Kidney epithelial cell (primary cell): ENCODE results near the gene SRGAP2B. TPM values are rescaled to one million over a fixed set of nuclear protein-coding genes. Genes with fewer than 3 reads are reported as not detected.
"Not testable (repeated sequence)": the region's sequence is repeated elsewhere in the genome, so short reads cannot be mapped to it uniquely, and the experiment has no call there.

Experiments
- DNase-seq: peaks from one replicate; pipeline ENCODE4 v3.0.0-alpha.2; 2010; ENCODE audit warnings: low read depth
- H3K27me3 ChIP-seq: 2 replicates; pipeline ENCODE4 v1.6.0; 2011; ENCODE audit warnings: low read length; ENCODE audit not compliant: control insufficient read depth, insufficient read depth
- H3K36me3 ChIP-seq: 2 replicates; pipeline ENCODE4 v1.5.1; 2011; ENCODE audit warnings: low read length; ENCODE audit not compliant: control insufficient read depth, insufficient read depth
- H3K4me3 ChIP-seq: 2 replicates; pipeline ENCODE4 v1.5.1; 2011; ENCODE audit warnings: low read depth, mild to moderate bottlenecking, control low read depth, low read length
- total RNA-seq: library from RNA; depleted of rRNA; stranded (reverse); fragments of >200 nt; gene quantifications from 2 replicates; pipeline ENCODE4 v1.2.3, GENCODE V29; 2015

The SRGAP2B gene
- total RNA-seq, 1 donor from 2014 or later: 11.4 TPM

GRCh38 chr1:145027251-145027650 lies 67.9 kb downstream of the SRGAP2B start:
- not testable (repeated sequence) for H3K36me3 ChIP-seq, DNase-seq, H3K4me3 ChIP-seq, H3K27me3 ChIP-seq

GRCh38 chr1:145025286-145025685 lies 69.8 kb downstream of the SRGAP2B start:
- not testable (repeated sequence) for H3K36me3 ChIP-seq, H3K4me3 ChIP-seq, H3K27me3 ChIP-seq, DNase-seq

- H3K4me3 ChIP-seq, H3K36me3 ChIP-seq, DNase-seq, H3K27me3 ChIP-seq: not testable (repeated sequence)
These were observed 72.9 kb downstream of the SRGAP2B start for GRCh38 chr1:145022259-145022658.

GRCh38 chr1:145021749-145022148 lies 73.4 kb downstream of the SRGAP2B start:
- H3K4me3 ChIP-seq, H3K36me3 ChIP-seq, DNase-seq, H3K27me3 ChIP-seq: not testable (repeated sequence)

GRCh38 chr1:145019709-145020108 lies 75.4 kb downstream of the SRGAP2B start:
- H3K36me3 ChIP-seq, H3K27me3 ChIP-seq, H3K4me3 ChIP-seq, DNase-seq: not testable (repeated sequence)

- DNase-seq: not testable (repeated sequence)
These were observed 77.4 kb downstream of the SRGAP2B start for GRCh38 chr1:145017725-145018124.

GRCh38 chr1:145016492-145016862 lies 78.7 kb downstream of the SRGAP2B start:
- not testable (repeated sequence) for H3K36me3 ChIP-seq, H3K4me3 ChIP-seq, DNase-seq, H3K27me3 ChIP-seq

More at GRCh38 chr1:145017725-145018124, 77.4 kb downstream of the SRGAP2B start:
- H3K4me3 ChIP-seq, H3K27me3 ChIP-seq, H3K36me3 ChIP-seq: not testable (repeated sequence)

GRCh38 chr1:145015744-145016491 lies 79.2 kb downstream of the SRGAP2B start:
- not testable (repeated sequence) for H3K27me3 ChIP-seq

GRCh38 chr1:145013353-145013752 lies 81.8 kb downstream of the SRGAP2B start:
- H3K36me3 ChIP-seq, H3K27me3 ChIP-seq, H3K4me3 ChIP-seq, DNase-seq: not testable (repeated sequence)

More at GRCh38 chr1:145015744-145016491, 79.2 kb downstream of the SRGAP2B start:
- H3K36me3 ChIP-seq, DNase-seq, H3K4me3 ChIP-seq: not testable (repeated sequence)

- not testable (repeated sequence) for DNase-seq, H3K4me3 ChIP-seq, H3K36me3 ChIP-seq, H3K27me3 ChIP-seq
These were observed 83.3 kb downstream of the SRGAP2B start for GRCh38 chr1:145011811-145012210.

- DNase-seq, H3K27me3 ChIP-seq, H3K36me3 ChIP-seq, H3K4me3 ChIP-seq: not testable (repeated sequence)
These were observed 84.5 kb downstream of the SRGAP2B start for GRCh38 chr1:145010580-145010979.

GRCh38 chr1:145009928-145010327 lies 85.2 kb downstream of the SRGAP2B start:
- H3K4me3 ChIP-seq, H3K36me3 ChIP-seq, H3K27me3 ChIP-seq, DNase-seq: not testable (repeated sequence)

- not testable (repeated sequence) for H3K4me3 ChIP-seq, H3K36me3 ChIP-seq, DNase-seq, H3K27me3 ChIP-seq
These were observed 86.7 kb downstream of the SRGAP2B start for GRCh38 chr1:145008388-145008787.

GRCh38 chr1:145005142-145005541 lies 90.0 kb downstream of the SRGAP2B start:
- not testable (repeated sequence) for DNase-seq, H3K27me3 ChIP-seq, H3K4me3 ChIP-seq, H3K36me3 ChIP-seq

GRCh38 chr1:145001381-145001780 lies 93.7 kb downstream of the SRGAP2B start:
- not testable (repeated sequence) for H3K36me3 ChIP-seq, DNase-seq, H3K27me3 ChIP-seq, H3K4me3 ChIP-seq
